GM15510 (cell line): ENCODE data around the gene STX4.

ENCODE experiments used
- POLR2A ChIP-seq: IDR thresholded peaks from 3 replicates; pipeline ENCODE4 v1.6.1; 2011; ENCODE audit warnings: borderline replicate concordance; ENCODE audit not compliant: insufficient read length; ENCODE audit errors: extremely low read depth

STX4 gene

DNA sequence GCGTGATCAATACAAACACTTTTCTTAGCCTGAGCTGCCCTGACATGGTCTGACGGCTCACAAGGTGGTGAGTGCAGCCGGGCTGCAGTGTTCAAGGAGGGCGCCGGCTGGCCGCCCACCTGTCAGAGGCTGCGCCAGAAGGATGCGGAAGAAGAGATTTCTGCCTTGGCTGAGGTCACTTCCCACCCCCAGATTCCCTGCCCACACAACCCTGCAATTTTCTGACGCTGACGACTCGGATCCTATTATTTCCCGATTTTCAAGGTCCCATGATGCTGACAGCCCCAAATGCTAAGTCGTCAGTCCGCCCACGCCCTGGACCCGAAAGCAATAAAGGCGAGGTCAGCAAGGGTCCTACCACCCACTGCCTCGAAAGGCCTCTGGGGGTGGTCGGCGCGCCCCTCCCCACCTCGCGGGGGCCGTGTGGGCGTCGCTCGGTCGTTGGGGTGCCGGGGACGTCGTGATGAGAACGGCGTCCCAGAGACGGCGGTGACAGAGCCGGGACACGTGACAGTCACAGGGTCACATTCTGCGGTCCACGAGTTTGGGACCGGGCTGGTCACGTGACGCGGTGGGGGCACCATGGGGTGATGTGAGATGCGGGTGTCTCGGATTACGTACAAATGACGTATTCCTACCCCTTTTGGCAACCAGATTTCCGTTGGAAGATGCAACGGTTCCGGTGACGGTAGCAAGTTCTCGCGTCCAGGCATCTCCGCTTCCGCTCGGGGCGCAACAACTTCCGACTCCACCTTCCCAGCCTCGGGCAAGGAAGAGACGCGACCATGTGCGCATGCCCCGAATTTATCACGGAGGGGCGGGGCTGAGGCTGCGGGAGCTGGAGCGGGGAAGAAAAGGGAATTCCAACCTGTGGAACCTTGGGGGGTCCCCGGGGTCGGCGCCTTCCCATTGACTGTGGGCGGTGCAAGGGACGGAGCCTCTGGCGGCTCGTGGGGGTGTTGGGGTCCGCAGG is at the start of gene STX4:
Gene STX4 (plus strand): TSS at position 823 of the 973 bp plus-strand sequence. CDS start 248 bp downstream, outside the sequence.
- TF ChIP-seq POLR2A = peak; percentile 48

DNA sequence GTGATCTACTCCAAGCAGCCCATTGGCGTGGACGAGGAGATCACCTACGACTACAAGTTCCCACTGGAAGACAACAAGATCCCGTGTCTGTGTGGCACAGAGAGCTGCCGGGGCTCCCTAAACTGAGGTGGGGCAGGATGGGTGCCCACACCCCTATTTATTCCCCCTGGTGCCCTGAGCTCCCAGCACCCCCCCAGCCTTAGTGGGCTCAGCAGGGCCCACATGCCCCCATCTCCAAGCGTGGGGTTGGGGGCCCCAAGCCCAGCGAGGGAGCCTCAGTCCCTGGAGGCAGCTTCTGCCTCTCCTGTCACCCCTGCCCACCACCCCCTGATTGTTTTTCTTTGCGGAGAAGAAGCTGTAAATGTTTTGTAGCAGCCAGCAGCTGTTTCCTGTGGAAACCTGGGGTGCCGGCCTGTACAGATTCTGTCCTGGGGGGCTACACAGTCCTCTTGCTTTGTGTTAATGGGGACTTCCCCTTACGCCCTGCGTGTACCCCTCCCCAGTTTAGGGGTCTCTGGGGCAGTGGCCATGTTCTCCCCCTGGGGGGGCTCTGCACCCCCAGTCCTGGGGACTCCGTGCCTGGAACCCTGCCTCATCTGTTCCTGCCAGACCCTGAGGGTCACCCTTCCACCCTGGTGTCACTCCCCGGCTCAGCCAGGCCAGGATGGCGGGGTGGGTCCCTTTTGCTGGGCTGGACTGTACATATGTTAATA is 49.3 kb upstream of the STX4 start:
- no peak for TF ChIP-seq POLR2A

DNA sequence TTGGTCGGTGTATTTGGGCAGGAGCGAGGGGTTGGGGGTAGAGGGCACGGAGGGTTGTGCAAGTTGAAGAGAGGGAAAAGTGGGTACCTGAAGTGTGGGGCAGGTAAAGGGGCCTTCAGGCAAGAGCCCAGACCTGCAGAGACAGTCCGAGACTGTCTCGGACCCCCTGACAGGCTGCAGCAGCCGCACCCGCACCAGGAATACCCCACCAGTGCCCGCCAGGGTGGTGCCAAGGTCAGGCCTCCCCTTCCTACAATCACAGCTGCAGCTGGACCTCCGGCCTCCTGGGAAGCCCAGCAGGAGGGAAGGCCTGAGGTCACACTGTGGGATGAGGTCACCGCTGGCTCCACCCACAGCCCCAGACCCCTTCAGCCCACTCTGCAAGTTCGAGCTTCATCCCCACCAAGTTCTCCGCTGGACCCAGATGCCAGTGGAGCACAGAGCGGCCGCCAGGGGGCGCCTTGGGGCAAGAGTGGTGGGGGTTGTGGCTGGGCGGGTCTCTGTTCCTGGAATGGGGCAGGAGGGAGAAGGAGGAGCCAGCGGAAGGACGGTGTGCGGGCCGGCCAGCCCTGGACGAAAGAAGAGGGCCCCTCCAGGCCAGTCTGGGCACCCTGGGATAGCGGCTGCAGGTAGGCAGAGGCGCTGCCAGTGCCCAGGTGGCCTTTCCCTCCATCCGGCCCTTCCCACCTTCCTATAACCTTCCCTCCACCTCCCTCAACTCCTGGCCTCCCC is 48.5 kb upstream of the STX4 start, which contains the start of gene HSD3B7:
Gene HSD3B7 (plus strand): TSS at position 539 of the 732 bp plus-strand sequence. CDS start 452 bp downstream, outside the sequence.
- no peak for TF ChIP-seq POLR2A

DNA sequence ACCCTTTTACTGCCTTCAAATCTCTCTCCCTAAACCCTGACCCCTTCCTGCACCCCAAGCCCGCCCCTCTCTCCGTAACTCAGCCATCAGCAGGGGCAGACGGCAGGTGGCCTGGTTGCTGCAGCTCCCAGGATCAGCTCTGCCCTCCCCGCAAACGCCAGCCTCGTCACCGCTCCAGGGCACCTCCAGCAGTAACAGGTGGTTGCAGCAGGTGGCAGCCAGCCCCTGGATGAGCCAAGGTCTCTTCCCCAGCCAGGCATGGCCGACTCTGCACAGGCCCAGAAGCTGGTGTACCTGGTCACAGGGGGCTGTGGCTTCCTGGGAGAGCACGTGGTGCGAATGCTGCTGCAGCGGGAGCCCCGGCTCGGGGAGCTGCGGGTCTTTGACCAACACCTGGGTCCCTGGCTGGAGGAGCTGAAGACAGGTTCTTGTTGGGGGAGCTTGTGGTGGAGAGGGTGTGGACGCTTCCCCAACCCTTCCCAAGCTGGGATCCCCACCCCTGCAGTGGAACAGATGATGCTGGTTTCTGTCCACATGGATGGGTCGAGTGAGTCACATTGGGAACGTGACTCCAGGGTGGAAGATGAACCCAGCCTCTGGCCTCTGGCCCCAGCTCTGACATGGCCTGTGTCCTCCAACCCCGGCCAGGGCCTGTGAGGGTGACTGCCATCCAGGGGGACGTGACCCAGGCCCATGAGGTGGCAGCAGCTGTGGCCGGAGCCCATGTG is 47.8 kb upstream of the STX4 start:
- no peak for TF ChIP-seq POLR2A

DNA sequence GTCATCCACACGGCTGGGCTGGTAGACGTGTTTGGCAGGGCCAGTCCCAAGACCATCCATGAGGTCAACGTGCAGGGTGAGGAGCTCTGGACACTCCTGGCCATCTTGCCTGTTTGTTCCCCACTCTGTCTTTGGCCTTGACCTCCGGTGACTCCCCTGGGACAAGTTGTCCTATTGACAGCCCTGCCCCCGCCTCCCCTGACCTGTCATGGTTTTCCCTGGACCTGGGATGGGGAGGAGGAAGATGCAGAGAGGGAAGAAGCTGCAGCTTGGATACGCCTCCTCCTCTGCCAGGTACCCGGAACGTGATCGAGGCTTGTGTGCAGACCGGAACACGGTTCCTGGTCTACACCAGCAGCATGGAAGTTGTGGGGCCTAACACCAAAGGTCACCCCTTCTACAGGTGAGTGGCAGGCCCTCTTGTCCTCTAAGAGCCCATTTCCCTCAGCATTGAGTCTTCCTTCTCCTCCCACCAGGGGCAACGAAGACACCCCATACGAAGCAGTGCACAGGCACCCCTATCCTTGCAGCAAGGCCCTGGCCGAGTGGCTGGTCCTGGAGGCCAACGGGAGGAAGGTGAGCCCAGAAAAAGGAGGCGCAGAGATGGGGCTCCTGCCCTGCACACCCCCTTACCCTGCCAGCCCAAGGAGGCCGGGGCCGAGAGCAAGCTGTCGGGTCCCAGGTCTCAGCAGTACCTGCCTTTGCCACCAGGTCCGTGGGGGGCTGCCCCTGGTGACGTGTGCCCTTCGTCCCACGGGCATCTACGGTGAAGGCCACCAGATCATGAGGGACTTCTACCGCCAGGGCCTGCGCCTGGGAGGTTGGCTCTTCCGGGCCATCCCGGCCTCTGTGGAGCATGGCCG is 47.0 kb upstream of the STX4 start:
- TF ChIP-seq POLR2A = no peak

DNA sequence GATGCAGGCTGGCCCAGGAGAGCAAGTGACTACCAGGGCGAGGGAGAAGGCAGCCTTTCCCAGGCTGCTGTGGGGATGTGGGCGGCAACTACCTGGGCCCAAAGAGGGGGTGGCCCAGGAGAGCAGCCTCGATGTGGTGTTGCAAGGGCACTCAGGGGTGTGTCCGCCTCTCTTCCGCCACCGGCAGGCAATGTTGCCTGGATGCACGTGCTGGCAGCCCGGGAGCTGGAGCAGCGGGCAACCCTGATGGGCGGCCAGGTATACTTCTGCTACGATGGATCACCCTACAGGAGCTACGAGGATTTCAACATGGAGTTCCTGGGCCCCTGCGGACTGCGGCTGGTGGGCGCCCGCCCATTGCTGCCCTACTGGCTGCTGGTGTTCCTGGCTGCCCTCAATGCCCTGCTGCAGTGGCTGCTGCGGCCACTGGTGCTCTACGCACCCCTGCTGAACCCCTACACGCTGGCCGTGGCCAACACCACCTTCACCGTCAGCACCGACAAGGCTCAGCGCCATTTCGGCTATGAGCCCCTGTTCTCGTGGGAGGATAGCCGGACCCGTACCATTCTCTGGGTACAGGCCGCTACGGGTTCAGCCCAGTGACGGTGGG is 45.7 kb upstream of the STX4 start:
- TF ChIP-seq POLR2A = no peak

DNA sequence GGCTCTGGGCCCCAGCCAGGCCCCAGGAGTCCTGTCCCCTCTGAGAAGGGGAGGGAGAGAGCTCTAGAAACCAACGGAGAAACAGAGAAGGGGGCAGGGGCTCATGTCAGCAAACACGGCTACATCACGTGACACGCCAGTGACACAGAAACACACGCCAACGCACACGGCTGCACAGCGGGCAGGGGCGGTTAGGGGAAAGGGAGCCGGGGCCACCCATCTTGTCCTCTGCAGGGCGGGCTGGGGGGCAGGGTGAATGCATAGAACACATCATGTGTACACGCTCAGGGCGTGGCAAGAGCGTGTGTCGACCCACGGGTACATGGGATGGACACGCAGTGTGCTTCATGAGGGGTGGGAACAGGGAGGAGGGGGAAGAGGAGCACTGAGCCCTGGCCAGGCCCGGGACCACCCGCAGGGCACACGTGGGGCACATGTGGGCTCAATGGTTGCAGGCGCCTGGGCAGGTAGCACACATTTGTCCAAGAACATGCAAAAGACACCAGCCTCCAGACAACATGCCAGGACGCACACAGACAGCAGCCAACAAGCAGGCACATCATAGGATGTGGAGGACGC is 43.8 kb upstream of the STX4 start:
- no peak for TF ChIP-seq POLR2A

GRCh38 chr16:30990105-30990504 is 43.3 kb upstream of the STX4 start:
- no peak for TF ChIP-seq POLR2A

DNA sequence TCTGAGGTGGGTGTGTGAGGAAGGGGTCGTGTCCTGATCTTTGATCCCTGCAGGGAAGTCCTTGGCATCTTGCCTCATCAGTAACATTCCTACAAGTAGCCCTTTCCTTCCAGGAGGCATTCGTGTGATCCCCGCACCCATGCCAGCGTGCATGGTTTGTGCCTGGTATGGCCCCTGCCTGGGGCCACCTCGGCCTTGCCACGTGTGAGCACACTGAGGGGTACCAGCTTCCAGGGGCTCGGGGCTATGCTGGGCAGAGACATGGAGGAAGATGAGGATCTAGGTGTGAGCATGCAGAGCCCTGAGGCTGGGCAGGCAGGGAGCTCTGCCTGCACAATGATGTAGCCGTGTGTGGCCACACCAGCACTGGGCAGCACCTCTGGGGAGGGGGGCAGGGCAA is 42.3 kb upstream of the STX4 start:
- TF ChIP-seq POLR2A = no peak

DNA sequence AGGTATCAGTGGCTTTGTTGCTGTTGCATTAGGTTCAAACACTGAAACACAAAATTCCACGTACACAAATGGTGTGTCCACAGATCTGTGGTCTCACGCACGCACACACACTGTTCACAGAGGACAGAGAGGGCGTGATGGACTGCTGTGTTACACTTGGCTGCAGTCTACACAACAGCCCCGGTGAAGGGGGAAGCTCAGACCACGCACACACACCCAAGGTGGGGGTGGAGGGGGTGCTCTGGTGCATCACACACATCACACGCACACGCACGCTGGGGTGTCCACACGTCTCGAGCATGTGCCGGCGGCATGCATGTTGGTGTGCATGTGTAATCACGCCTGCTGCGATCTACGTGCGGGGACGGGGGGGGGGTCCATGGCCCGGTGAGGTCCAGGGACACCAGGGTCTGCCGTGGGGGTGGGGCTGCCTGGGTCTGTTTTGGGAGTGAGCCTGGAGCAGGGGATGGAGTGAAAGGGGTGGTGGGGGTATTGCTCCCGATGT is 41.0 kb upstream of the STX4 start:
- TF ChIP-seq POLR2A = no peak

- TF ChIP-seq POLR2A = no peak
Measured at GRCh38 chr16:30992931-30993816, 40.2 kb upstream of the STX4 start.

GRCh38 chr16:30995927-30996323 is 37.4 kb upstream of the STX4 start:
- no peak for TF ChIP-seq POLR2A
